Measurements from ENCODE around the gene SAMD4A.

The SAMD4A gene

DNA sequence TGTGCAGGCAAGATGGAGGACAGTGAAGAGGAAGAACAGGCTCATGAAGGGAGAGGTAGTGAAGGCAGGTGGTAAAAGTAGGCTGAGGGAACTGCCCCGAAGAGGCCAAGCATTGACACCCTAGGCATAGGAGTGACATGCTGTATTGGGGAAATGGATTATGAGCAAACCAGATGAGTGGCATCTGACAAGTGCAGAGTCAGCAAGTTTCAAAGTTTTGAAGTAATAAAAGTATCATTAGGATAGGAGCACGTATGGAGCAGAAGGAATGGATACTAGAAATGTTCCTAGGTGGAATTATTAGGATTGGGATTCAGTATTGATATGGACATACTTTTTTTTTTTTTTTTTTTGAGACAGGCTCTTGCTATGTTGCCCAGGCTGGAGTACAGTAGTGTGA is 139.8 kb downstream of the SAMD4A start:
- no peak overlapping the region for H3K27ac ChIP-seq
- TF ChIP-seq, protein P1, sequence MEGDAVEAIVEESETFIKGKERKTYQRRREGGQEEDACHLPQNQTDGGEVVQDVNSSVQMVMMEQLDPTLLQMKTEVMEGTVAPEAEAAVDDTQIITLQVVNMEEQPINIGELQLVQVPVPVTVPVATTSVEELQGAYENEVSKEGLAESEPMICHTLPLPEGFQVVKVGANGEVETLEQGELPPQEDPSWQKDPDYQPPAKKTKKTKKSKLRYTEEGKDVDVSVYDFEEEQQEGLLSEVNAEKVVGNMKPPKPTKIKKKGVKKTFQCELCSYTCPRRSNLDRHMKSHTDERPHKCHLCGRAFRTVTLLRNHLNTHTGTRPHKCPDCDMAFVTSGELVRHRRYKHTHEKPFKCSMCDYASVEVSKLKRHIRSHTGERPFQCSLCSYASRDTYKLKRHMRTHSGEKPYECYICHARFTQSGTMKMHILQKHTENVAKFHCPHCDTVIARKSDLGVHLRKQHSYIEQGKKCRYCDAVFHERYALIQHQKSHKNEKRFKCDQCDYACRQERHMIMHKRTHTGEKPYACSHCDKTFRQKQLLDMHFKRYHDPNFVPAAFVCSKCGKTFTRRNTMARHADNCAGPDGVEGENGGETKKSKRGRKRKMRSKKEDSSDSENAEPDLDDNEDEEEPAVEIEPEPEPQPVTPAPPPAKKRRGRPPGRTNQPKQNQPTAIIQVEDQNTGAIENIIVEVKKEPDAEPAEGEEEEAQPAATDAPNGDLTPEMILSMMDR (conservative IDR thresholded peaks at IDR 0.05), result no peak

DNA sequence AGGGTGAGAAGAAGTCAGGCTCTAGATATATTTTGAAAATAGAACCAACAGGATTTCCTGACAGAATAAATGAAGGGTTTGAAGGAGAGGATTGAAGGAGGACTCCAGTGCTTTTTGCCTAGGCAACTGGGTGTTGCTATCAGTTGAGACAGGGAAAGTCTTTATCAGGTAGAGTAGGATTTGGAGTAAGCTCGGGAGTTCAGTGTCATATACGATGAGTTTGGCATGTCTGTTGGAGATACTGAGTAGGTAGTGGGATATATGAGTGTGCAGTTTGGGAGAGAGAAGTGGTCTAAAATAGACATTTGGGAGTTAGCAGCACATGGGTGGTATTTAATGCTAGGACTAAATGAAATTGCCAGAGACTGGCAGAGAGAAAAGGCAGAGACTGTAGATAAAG is 141.2 kb downstream of the SAMD4A start:
- H3K27ac ChIP-seq, result no peak overlapping the region
- TF ChIP-seq, protein P1 (conservative IDR thresholded peaks at IDR 0.05), result no peak

DNA sequence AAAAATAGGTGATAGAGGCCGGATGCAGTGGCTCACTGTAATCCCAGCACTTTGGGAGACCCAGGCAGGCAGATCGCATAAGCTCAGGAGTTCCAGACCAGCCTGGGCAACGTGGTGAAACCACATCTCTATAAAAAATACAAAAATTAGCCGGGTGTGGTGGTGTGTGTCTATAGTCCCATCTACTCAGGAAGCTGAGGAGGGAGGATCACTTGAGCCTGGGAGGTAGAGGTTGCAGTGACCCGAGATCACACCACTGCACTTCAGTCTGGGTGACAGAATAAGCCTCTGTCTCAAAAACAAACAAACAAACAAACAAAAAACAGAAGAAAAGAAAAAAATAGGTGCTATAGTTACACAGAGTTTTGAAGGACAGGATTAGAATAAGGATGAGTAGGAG is 142.1 kb downstream of the SAMD4A start:
- no peak overlapping the region for H3K27ac ChIP-seq
- TF ChIP-seq, protein P1 (conservative IDR thresholded peaks at IDR 0.05), result no peak

DNA sequence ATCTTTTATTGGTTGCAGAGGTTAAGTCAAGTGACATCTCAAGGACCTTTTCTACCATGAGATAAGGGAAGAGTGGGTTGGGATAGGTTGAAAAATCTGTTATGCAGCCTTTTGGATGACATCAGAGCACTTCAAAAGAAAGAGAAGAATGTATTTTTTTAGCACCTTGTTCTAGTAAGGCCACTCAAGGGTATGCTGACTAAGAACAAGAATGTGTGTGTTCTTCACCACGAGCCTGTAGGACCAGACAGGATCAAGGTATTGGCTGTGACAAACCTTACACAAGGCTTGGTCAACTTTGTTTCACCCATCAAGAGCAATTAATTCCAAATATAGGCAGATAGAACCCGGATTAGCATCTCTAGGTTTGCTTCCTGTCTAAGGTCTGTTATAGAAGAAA is 142.5 kb downstream of the SAMD4A start:
- TF ChIP-seq, protein P1 (conservative IDR thresholded peaks at IDR 0.05), result no peak

DNA sequence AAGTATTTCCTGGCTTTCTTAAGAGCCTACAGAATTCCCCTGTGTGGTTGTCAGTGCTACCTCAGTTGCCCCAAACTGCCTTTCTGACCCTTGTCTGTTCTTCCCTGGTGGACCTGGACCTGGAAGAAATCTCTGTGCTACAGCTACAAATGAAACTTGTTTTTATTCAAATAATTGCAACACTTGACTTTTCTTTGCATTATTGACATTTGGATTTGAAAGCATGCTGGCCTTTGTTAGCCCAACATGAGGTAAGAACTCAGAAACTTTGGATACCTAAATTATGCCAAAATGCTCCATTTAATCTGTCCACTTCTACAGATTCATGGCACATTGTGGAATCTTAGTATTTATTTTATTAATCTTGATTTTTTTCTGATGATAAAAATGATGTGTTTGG is 142.9 kb downstream of the SAMD4A start:
- TF ChIP-seq, protein P1 (conservative IDR thresholded peaks at IDR 0.05), result no peak
- no peak overlapping the region for H3K27ac ChIP-seq

More for the DNA sequence above, 142.5 kb downstream of the SAMD4A start:
- H3K27ac ChIP-seq, result no peak overlapping the region

DNA sequence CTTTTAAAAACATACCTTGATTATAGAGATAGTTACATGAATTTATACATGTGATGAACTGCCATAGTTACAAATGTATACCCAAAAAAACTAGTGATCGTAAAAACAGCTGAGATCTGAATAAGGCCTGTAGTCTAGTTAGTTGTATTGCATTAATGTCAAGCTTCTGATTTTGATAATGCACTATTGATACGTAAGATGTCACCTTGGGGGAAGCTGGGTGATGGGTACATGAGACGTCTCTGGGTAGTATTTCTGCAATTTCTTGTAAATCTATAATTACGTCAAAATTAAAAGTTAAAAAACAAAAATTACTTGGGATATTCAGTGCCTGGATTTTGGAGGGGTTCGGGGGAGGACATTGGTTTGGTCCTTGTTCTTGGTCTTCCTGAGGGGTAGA is 144.4 kb downstream of the SAMD4A start:
- TF ChIP-seq, protein P1 (conservative IDR thresholded peaks at IDR 0.05), result no peak

DNA sequence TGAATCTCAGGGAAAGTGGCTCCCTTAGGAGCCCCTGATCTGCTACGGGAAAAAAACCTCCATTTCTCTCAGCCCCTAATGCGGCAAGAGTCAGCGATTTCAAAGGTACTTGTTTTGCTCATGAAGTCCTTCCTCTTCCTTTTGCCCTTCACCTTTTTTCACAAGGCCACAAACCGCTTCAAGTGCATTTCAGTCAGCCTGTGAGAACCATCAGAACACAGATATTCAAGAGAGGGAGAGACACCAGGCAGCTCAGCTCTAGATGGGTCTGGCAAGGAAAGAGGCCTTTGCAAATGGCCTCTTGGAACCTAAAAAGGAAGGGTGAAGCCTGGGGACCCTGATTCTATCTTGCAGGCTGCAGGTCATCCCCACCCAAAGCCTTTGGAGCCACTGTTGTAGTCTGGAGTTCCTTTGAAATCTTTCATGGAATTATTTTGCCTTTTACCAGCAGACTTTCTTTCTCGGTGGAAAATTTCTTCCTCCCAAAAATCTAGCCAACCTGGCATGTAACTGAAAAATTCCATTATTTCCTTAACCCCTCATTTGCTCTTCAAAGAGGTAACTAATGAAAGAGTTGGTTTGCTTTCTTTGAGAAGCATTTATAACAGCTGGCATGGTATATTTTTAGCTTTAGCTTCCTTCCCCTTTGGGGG is 145.0 kb downstream of the SAMD4A start:
- TF ChIP-seq, protein P1 (conservative IDR thresholded peaks at IDR 0.05), result no peak
- no peak overlapping the region for H3K27ac ChIP-seq

More for the DNA sequence above, 144.4 kb downstream of the SAMD4A start:
- no peak overlapping the region for H3K27ac ChIP-seq

Measured in VCaP (cell line).